H9 (cell line): ENCODE results near the gene ASTN2. TPM values are rescaled to one million over a fixed set of nuclear protein-coding genes. Genes with fewer than 3 reads are reported as not detected.

Source experiments
- DNase-seq: peaks from one replicate; pipeline ENCODE4 v3.0.0-alpha.2; 2017
- H2AFZ ChIP-seq: one replicate; pipeline ENCODE4 v1.6.1; 2013; ENCODE audit warnings: mild to moderate bottlenecking, low read length, control low read depth, moderate library complexity
- H2AK5ac ChIP-seq: 2 replicates; pipeline ENCODE4 v1.6.1; 2013; ENCODE audit warnings: low read length, control low read depth, mixed read lengths; ENCODE audit not compliant: insufficient read length
- H2BK120ac ChIP-seq: one replicate; pipeline ENCODE4 v1.6.1; 2013; ENCODE audit warnings: low read depth, mild to moderate bottlenecking, low read length, control low read depth, inconsistent platforms; ENCODE audit not compliant: poor library complexity, severe bottlenecking
- H2BK12ac ChIP-seq: 2 replicates; pipeline ENCODE4 v1.6.1; 2013; ENCODE audit warnings: low read length, control low read depth, mixed read lengths, low read depth; ENCODE audit not compliant: insufficient read length
- H2BK15ac ChIP-seq: 2 replicates; pipeline ENCODE4 v1.6.1; 2013; ENCODE audit warnings: low read depth, low read length, control low read depth
- H2BK20ac ChIP-seq: one replicate; pipeline ENCODE4 v1.6.1; 2013; ENCODE audit warnings: low read depth, mild to moderate bottlenecking, low read length, control low read depth, inconsistent platforms; ENCODE audit not compliant: poor library complexity, severe bottlenecking
- H2BK5ac ChIP-seq: 2 replicates; pipeline ENCODE4 v1.6.1; 2013; ENCODE audit warnings: low read length, control low read depth, mixed read lengths; ENCODE audit not compliant: insufficient read length
- H3K14ac ChIP-seq: 2 replicates; pipeline ENCODE4 v1.6.1; 2013; ENCODE audit warnings: low read length, control low read depth; ENCODE audit not compliant: insufficient read depth
- H3K18ac ChIP-seq: 2 replicates; pipeline ENCODE4 v1.6.1; 2013; ENCODE audit warnings: low read depth, mild to moderate bottlenecking, mixed read lengths, low read length, control low read depth; ENCODE audit not compliant: insufficient read length
- H3K23ac ChIP-seq: 2 replicates; pipeline ENCODE4 v1.6.1; 2013; ENCODE audit warnings: low read length, control low read depth, mixed read lengths, low read depth; ENCODE audit not compliant: insufficient read length
- H3K23me2 ChIP-seq: 2 replicates; pipeline ENCODE4 v1.6.1; 2013; ENCODE audit warnings: low read depth, mild to moderate bottlenecking, mixed read lengths, low read length, control low read depth; ENCODE audit not compliant: insufficient read length, poor library complexity, severe bottlenecking
- H3K27ac ChIP-seq: 2 replicates; pipeline ENCODE4 v1.5.1; 2013; ENCODE audit warnings: low read length, control low read depth, mixed read lengths, low read depth; ENCODE audit not compliant: insufficient read length
- H3K27me3 ChIP-seq: 2 replicates; pipeline ENCODE4 v1.6.1; 2013; ENCODE audit warnings: low read length, control low read depth, inconsistent platforms; ENCODE audit not compliant: insufficient read depth
- H3K4ac ChIP-seq: 2 replicates; pipeline ENCODE4 v1.6.1; 2013; ENCODE audit warnings: low read depth, mild to moderate bottlenecking, control low read depth, inconsistent platforms, low read length, moderate library complexity
- H3K4me1 ChIP-seq: 2 replicates; pipeline ENCODE4 v1.6.1; 2013; ENCODE audit warnings: low read length, control low read depth, inconsistent platforms; ENCODE audit not compliant: insufficient read depth
- H3K4me2 ChIP-seq: 2 replicates; pipeline ENCODE4 v1.6.1; 2013; ENCODE audit warnings: low read length, control low read depth, mixed read lengths; ENCODE audit not compliant: insufficient read length, insufficient read depth
- H3K56ac ChIP-seq: 2 replicates; pipeline ENCODE4 v1.6.1; 2013; ENCODE audit warnings: low read depth, mild to moderate bottlenecking, mixed read lengths, low read length, control low read depth; ENCODE audit not compliant: insufficient read length
- H3K79me1 ChIP-seq: 2 replicates; pipeline ENCODE4 v1.6.1; 2013; ENCODE audit warnings: low read depth, mild to moderate bottlenecking, moderate library complexity, low read length, control low read depth, inconsistent platforms; ENCODE audit not compliant: insufficient read depth, poor library complexity, severe bottlenecking
- H3K79me2 ChIP-seq: 2 replicates; pipeline ENCODE4 v1.6.1; 2013; ENCODE audit warnings: low read length, control low read depth, inconsistent platforms; ENCODE audit not compliant: insufficient read depth
- H3K9ac ChIP-seq: 2 replicates; pipeline ENCODE4 v1.6.1; 2013; ENCODE audit warnings: low read length, control low read depth, mixed read lengths; ENCODE audit not compliant: insufficient read length; ENCODE audit errors: extremely low read depth
- H3K9me3 ChIP-seq: one replicate; pipeline ENCODE4 v1.6.1; 2013; ENCODE audit warnings: low read depth, low read length, inconsistent platforms; ENCODE audit not compliant: control insufficient read depth
- H3T11ph ChIP-seq: one replicate; pipeline ENCODE4 v1.6.1; 2013; ENCODE audit warnings: mild to moderate bottlenecking, low read length, control low read depth, inconsistent platforms
- H4K20me1 ChIP-seq: one replicate; pipeline ENCODE4 v1.6.1; 2013; ENCODE audit not compliant: control insufficient read depth, insufficient read length, insufficient read depth
- H4K5ac ChIP-seq: 2 replicates; pipeline ENCODE4 v1.6.1; 2013; ENCODE audit warnings: low read depth, mild to moderate bottlenecking, mixed read lengths, low read length, control low read depth; ENCODE audit not compliant: insufficient read length
- H4K8ac ChIP-seq: replicated peaks from 2 replicates; pipeline ENCODE4 v1.6.1; 2013; ENCODE audit warnings: low read length, control low read depth, mixed read lengths, low read depth; ENCODE audit not compliant: insufficient read length
- H4K91ac ChIP-seq: 2 replicates; pipeline ENCODE4 v1.6.1; 2013; ENCODE audit warnings: low read depth, mild to moderate bottlenecking, moderate library complexity, mixed read lengths, low read length, control low read depth; ENCODE audit not compliant: insufficient read length
- H3K27ac Mint-ChIP-seq, 3 experiments: 2 replicates in 2 of 3; 3 replicates in 1 of 3; pipeline ENCODE4 v1.8.0; 2020 to 2021; ENCODE audit warnings: mixed read lengths in 3 of 3, mild to moderate bottlenecking in 1 of 3, moderate library complexity in 1 of 3
- H3K27me3 Mint-ChIP-seq: 2 replicates; pipeline ENCODE4 v1.8.0; 2021; ENCODE audit warnings: low read depth, mild to moderate bottlenecking, moderate library complexity, mixed read lengths
- H3K36me3 Mint-ChIP-seq, 3 experiments: 2 replicates in 2 of 3; 3 replicates in 1 of 3; pipeline ENCODE4 v1.8.0; 2020 to 2021; ENCODE audit warnings: low read depth in 3 of 3, mixed read lengths in 3 of 3; ENCODE audit not compliant: insufficient read depth in 1 of 3
- H3K4me1 Mint-ChIP-seq, 2 experiments: 2 replicates each; pipeline ENCODE4 v1.8.0; 2020; ENCODE audit warnings: mixed read lengths in 2 of 2
- H3K4me3 Mint-ChIP-seq, 2 experiments: 2 replicates in 1 of 2; 3 replicates in 1 of 2; pipeline ENCODE4 v1.8.0; 2020 to 2021; ENCODE audit warnings: mild to moderate bottlenecking in 2 of 2, mixed read lengths in 2 of 2, moderate library complexity in 1 of 2
- H3K9me3 Mint-ChIP-seq, 2 experiments: 2 replicates in 1 of 2; 3 replicates in 1 of 2; pipeline ENCODE4 v1.8.0; 2020; ENCODE audit warnings: mild to moderate bottlenecking in 2 of 2, mixed read lengths in 2 of 2, moderate library complexity in 1 of 2
- CTCF ChIP-seq: fragments of 200-600 bp; sonication (generic); conservative IDR thresholded peaks from 3 replicates; pipeline ENCODE4 v1.8.0; 2021; ENCODE audit warnings: antibody characterized with exemption, mild to moderate bottlenecking
- WGBS: extraction: QIAGEN DNeasy Blood & Tissue Kit; methylation state at CpG from one replicate; pipeline ENCODE4 v1.1.7; 2013; ENCODE audit warnings: missing lambda C conversion rate, low lambda C conversion rate, mixed read lengths; ENCODE audit not compliant: insufficient read length; ENCODE audit errors: extremely low coverage; 5-methylcytosine and 5-hydroxymethylcytosine counted together
- total RNA-seq: library from RNA; stranded (reverse); gene quantifications from 2 replicates; pipeline ENCODE4 v1.2.1, GENCODE V29; 2021

ASTN2 gene
- total RNA-seq, 1 experiment from 2014 or later: 9.7 TPM

- Histone ChIP-seq H3K4me1 (no peaks in the 10 kb centered on the region), H3T11ph (no peak overlapping the region), H3K27me3 (no peaks in the 10 kb centered on the region), H3K23me2 (no peaks in the 10 kb centered on the region), H2BK15ac (no peak overlapping the region), H2AK5ac (no peak overlapping the region), H2AFZ (no peak overlapping the region), H4K8ac (no peak overlapping the region), H2BK5ac (no peak overlapping the region), H2BK20ac (no peak overlapping the region), H4K91ac (no peak overlapping the region), H3K56ac (no peak overlapping the region), H4K5ac (no peak overlapping the region), H2BK12ac (no peak overlapping the region), H3K9ac (no peak overlapping the region), H3K4me2 (no peak overlapping the region), H3K27ac (no peak overlapping the region), H4K20me1 (no peaks in the 10 kb centered on the region), H3K14ac (no peak overlapping the region), H3K79me1 (no peaks in the 10 kb centered on the region), H3K18ac (no peak overlapping the region), H2BK120ac (no peak overlapping the region), H3K23ac (no peak overlapping the region), H3K4ac (no peak overlapping the region), H3K79me2 (no peaks in the 10 kb centered on the region), H3K9me3 (no peaks in the 10 kb centered on the region)
- no peaks in the 10 kb centered on the region for H3K27me3 Mint-ChIP-seq
- H3K9me3 Mint-ChIP-seq: no peaks in the 10 kb centered on the region
- DNase-seq: no peak
- TF ChIP-seq CTCF: no peak
- WGBS: no CpG with 5 or more reads among the region's 2 CpGs
- no peak overlapping the region for H3K4me3 Mint-ChIP-seq
- peaks cover 5 to 6% of the 10 kb centered on the region in 2 experiments for H3K4me1 Mint-ChIP-seq
- H3K27ac Mint-ChIP-seq: no peak overlapping the region
- no peaks in the 10 kb centered on the region for H3K36me3 Mint-ChIP-seq
These were observed 757.9 kb downstream of the ASTN2 start for GRCh38 chr9:116656977-116657376.
